Measurements from ENCODE around the gene VPS13A.
A peak's percentile ranks its signal among the peaks of the same experiment; 100 is the strongest.

VPS13A gene

GRCh38 chr9:77177143-77177893 lies at the start of gene VPS13A:
Gene VPS13A, plus strand, starts transcription at chr9:77177534. Its CDS starts 171 bp downstream, at chr9:77177705.
- peak; percentile 76 for DNase-seq (ENCODE audit: low spot score)

GRCh38 chr9:77128125-77128789 lies 49.1 kb upstream of the VPS13A start:
- no peak for DNase-seq (ENCODE audit: low spot score)

GRCh38 chr9:77131399-77131798 lies 45.9 kb upstream of the VPS13A start:
- no peak for DNase-seq (ENCODE audit: low spot score)

GRCh38 chr9:77133011-77133410 lies 44.3 kb upstream of the VPS13A start:
- DNase-seq (ENCODE audit: low spot score) = no peak

GRCh38 chr9:77142366-77142765 lies 35.0 kb upstream of the VPS13A start:
- no peak for DNase-seq (ENCODE audit: low spot score)

- no peak for DNase-seq (ENCODE audit: low spot score)
Measured at GRCh38 chr9:77149879-77150278, 27.5 kb upstream of the VPS13A start.

- DNase-seq (ENCODE audit: low spot score) = no peak
Measured at GRCh38 chr9:77152289-77152688, 25.0 kb upstream of the VPS13A start.

GRCh38 chr9:77156646-77157371 lies 20.5 kb upstream of the VPS13A start:
- DNase-seq (ENCODE audit: low spot score) = no peak

GRCh38 chr9:77158772-77159513 lies 18.4 kb upstream of the VPS13A start:
- no peak for DNase-seq (ENCODE audit: low spot score)

- no peak for DNase-seq (ENCODE audit: low spot score)
Measured at GRCh38 chr9:77161191-77161590, 16.1 kb upstream of the VPS13A start.

- no peak for DNase-seq (ENCODE audit: low spot score)
Measured at GRCh38 chr9:77161966-77162365, 15.4 kb upstream of the VPS13A start.

- DNase-seq (ENCODE audit: low spot score) = no peak
Measured at GRCh38 chr9:77162366-77162765, 15.0 kb upstream of the VPS13A start.

- no peak for DNase-seq (ENCODE audit: low spot score)
Measured at GRCh38 chr9:77163884-77164283, 13.4 kb upstream of the VPS13A start.

- no peak for DNase-seq (ENCODE audit: low spot score)
Measured at GRCh38 chr9:77166193-77166592, 11.1 kb upstream of the VPS13A start.

- no peak for DNase-seq (ENCODE audit: low spot score)
Measured at GRCh38 chr9:77170991-77171699, 6.2 kb upstream of the VPS13A start.

GRCh38 chr9:77175151-77175550 lies 2.2 kb upstream of the VPS13A start:
- no peak for DNase-seq (ENCODE audit: low spot score)

- no peak for DNase-seq (ENCODE audit: low spot score)
Measured at GRCh38 chr9:77176106-77176505, 1.2 kb upstream of the VPS13A start.

- DNase-seq (ENCODE audit: low spot score) = no peak
Measured at GRCh38 chr9:77176686-77177142, 620 bp upstream of the VPS13A start.

- DNase-seq (ENCODE audit: low spot score) = peak; percentile 17
Measured at GRCh38 chr9:77177894-77178794, 810 bp downstream of the VPS13A start.

- DNase-seq (ENCODE audit: low spot score) = no peak
Measured at GRCh38 chr9:77180056-77180455, 2.7 kb downstream of the VPS13A start.
